ENCODE measurements around the gene AMIGO2.
A peak's percentile ranks its signal among the peaks of the same experiment; 100 is the strongest.

AMIGO2 gene

GRCh38 chr12:47098099-47098498 lies 18.3 kb upstream of the AMIGO2 start:
- DNase-seq (ENCODE audit: low read depth in 2 of 2): no peak

DNA sequence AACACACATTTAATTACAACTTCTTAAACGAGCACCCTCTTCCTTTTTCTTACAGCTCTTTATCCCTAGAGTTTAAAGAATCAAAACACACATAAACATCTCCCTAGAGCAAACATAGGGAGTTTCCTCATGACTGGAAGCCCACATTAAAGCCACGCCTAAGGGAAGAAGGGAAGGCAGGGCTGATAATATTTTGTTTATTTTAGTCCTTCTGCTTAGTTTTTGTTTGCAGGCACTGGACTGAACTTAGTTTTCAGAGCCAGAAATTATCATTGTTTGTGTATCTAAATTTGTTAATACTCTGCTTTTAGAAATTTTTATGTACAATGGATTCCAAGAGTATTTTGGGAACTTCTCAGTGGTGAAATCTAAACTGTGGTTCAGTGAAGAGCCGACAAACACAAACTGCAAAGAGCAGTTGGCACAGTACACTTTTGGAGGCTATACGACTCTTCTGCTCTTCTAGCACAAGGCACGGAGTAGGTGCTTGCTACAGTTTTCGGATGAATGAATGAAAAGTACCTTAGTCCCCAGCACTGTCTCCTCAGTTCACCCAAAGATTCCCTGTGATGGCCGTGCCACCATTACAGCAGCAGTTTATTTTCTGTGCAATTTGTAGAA lies 17.6 kb upstream of the AMIGO2 start:
- no peak for DNase-seq (ENCODE audit: low read depth in 2 of 2)

- DNase-seq (ENCODE audit: low read depth in 2 of 2): no peak
Measured at GRCh38 chr12:47095446-47096236, 15.9 kb upstream of the AMIGO2 start.

GRCh38 chr12:47094804-47095203 lies 15.0 kb upstream of the AMIGO2 start:
- DNase-seq (ENCODE audit: low read depth in 2 of 2): no peak

DNA sequence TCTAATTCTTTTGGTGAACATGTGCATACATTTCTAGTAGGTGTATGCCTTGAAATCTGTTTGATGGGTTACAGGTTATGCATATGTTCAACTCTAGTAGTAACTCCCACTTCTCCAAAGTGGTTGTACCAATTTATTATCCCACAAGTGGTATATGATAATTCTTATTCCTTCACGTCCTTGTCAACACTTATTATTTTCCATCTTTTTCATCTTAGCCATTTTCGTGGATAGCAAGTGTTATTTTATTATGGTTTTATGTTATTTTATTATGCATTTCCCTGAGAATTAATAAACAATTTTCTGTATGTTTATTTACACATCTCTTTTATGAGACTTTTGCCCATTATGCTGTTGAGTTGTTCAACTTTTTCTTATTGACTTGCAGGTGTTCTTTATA lies 11.2 kb upstream of the AMIGO2 start:
- DNase-seq (ENCODE audit: low read depth in 2 of 2): no peak

GRCh38 chr12:47088021-47088944 lies 8.5 kb upstream of the AMIGO2 start:
- no peak for DNase-seq (ENCODE audit: low read depth in 2 of 2)

- DNase-seq (ENCODE audit: low read depth in 2 of 2): no peak
Measured at GRCh38 chr12:47087088-47087688, 7.4 kb upstream of the AMIGO2 start.

DNA sequence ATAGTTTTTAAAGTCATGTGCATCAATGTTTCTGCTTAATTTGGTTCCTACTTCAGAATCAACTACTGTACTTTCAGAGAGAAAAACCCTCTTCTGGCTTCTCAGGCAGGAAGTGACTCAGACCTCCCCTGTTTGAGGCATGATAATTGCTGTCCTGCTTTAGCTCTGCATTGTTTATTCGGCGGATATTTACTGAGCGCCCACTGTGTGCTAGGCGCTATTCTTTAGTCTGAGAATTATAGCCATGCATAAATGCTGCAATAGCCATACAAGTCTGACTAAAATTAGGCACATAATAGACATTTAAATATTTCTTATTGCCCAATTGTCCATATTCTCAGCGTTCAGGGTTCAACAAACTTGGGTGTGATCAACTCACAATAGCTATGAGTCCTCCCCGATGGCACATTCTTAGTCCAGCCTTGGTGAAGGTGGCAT lies 6.1 kb upstream of the AMIGO2 start:
- DNase-seq (ENCODE audit: low read depth in 2 of 2): peak in 1 of 2 donors; percentile 20

GRCh38 chr12:47084172-47084571 lies 4.4 kb upstream of the AMIGO2 start:
- no peak for DNase-seq (ENCODE audit: low read depth in 2 of 2)

DNA sequence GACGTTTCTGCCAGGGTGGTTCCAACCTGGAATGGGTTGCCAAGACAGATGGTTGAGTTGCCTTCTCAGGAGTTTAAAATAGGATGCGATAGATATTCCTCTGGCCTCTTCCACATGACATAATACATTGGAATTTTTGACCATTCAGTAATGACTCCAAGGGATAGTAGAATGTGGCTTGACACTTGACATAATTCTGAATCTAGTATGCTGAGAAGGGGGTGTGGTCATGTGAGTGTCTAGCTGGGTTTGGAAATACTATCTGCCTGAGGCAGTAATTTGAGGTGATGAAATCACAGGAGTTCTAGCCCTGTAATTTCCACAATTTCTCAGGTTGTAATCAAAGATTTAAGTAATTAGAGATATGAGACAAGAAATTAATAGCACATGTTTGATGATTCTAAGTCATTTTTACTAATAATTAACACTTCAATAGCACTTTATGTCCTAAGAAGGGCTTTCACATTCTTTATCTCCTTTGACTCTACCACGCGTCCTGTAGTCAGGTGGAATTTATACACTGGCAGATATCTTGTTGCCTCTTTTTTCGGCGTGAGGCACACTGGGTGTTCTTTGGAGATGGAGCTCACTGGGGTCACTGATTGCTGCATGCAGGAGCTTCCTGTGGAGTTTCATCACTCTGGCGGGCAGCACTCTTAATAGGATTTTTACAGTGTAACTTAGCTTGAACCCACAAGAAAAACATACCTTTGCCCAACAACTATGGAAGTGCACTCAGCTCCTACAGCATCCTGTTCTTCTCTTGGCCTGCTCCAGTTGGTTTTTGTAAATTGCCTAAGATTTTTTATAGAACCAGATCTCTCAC lies 3.2 kb upstream of the AMIGO2 start:
- DNase-seq (ENCODE audit: low read depth in 2 of 2): no peak

DNA sequence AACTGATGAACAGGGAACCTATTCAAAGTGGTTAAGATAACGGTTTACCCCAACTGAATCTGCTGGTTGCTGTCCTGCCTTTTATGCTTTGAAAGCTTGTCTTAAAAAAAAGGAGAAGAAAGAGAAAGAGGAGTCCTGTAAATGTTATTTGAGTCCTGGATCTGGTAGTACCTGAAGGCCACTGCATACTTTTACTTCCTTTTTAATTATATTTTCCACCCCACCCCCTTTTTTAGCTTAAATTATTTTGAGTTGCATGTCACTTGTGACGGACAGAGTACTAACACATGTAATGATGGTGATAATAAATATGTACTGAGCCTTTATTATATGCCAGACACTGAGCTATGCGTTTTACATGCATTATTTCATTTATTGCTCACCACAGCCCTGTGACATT lies 2.5 kb upstream of the AMIGO2 start:
- DNase-seq (ENCODE audit: low read depth in 2 of 2): no peak

- peak; percentile 38 to 50 for DNase-seq (ENCODE audit: low read depth in 2 of 2)
Measured at GRCh38 chr12:47080725-47081502, 1.2 kb upstream of the AMIGO2 start.

DNA sequence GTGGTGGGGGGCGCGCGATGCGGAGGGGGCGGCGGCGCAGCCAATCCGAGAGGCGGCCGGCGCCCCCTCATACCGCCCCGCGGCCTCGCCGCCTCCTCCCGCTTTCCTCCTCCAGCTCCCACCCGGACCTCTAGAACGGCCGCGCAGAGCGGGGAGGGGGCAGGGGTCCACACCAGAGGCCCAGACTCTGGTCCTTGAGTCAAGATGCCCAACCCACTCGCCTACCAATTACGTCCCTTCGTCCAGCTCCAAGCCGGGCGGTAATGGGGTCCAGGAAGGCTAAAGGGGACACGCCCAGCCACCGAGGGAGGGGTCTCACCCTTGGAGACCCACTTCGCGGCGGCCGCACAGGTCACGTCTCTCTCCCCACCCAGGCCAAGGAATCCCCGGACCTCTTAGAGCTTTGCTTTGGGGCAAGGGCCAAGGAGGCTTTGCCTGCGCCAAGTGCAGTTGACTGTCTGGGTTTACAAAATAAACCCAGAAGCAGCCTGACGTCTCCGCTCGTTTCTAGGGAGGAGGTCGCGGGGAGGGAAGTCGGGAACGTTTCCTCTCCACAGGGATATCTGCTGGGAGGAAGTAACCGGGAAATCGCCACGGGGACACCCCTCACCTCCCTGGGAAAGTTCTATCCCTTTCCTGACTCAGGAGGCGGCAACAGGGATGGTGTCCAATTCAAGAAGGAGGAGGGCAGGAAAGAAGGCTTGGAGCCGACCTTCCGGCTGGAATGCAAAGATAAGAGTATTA lies 394 bp upstream of the AMIGO2 start:
- DNase-seq (ENCODE audit: low read depth in 2 of 2): peak in 1 of 2 donors; percentile 20

- DNase-seq (ENCODE audit: low read depth in 2 of 2): peak; percentile 13 to 20
Measured at GRCh38 chr12:47078733-47079467, 859 bp downstream of the AMIGO2 start.

- no peak for DNase-seq (ENCODE audit: low read depth in 2 of 2)
Measured at GRCh38 chr12:47078086-47078395, 1.7 kb downstream of the AMIGO2 start.

DNA sequence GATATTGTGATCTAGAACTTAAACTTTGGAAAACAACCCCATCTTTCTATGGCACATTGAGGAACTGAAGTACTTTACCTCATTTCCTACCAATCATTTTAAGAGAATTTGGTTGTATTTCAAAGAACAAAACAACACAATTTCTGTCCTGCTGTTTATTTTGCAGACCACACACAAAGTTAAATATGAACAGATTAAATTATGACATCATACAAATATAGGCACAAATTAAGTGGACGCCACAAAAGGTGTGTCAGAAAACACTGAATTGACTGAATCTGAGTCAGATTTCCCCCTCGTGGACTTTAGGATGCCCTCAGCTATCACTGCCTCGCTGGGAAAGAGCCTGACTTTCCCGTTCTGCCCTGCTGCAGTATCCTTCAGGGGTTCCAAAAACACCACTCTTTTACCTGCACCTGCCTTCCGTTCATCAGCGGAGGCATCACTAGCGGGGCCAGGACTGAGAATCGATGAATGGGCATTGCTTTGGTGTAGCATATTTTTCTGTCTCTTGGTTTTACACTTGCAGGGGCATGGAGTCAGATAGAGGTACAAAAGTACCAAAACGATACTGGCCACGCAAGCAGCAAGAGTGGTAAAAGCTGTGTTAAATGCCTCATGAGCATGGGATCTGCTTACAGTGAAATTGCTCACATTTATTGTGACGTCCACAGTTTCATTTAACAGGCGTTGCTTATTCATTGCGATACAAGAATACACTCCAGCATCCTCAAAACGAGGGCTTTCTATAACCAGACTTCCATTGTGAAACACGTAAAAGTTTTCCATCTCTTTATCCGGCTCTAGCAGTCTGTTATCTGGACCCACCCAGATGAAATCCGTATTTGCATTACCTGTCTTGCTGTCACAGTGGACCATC lies 2.3 kb downstream of the AMIGO2 start:
- DNase-seq (ENCODE audit: low read depth in 2 of 2): no peak

GRCh38 chr12:47075192-47076084 lies 4.3 kb downstream of the AMIGO2 start:
- DNase-seq (ENCODE audit: low read depth in 2 of 2): no peak
